ENCODE measurements around the gene HNRNPUL1.

- TF ChIP-seq REST (IDR thresholded peaks at IDR 0.05; ENCODE audit: insufficient read depth in 1 of 2, low read depth in 2 of 2, low read length in 2 of 2), result no peak
- no peak for TF ChIP-seq POLR2AphosphoS5 (IDR thresholded peaks at IDR 0.05; ENCODE audit: low read depth, low read length)
- no peak for TF ChIP-seq SIN3A (IDR thresholded peaks at IDR 0.05; ENCODE audit: borderline replicate concordance, insufficient read depth, low read length)
- TF ChIP-seq FOXP2 (optimal IDR thresholded peaks at IDR 0.05; ENCODE audit: borderline replicate concordance, extremely low read depth, extremely low read length, insufficient read depth), result no peak
- TF ChIP-seq TAF1 (IDR thresholded peaks at IDR 0.05; ENCODE audit: borderline replicate concordance, insufficient read depth, low read length), result no peak
These were observed 31.5 kb upstream of the HNRNPUL1 start for GRCh38 chr19:41232686-41233085.
